NCI-H82 (cell line): ENCODE data around the gene RUNX2.

Experiments
- DNase-seq: peaks from one replicate; lab custom pipeline; 2025; lab: John Stamatoyannopoulos, UW

The RUNX2 gene

GRCh38 chr6:45619211-45619760 lies 291.2 kb downstream of the RUNX2 start:
- DNase-seq, result no peak

- DNase-seq, result no peak
Observed at GRCh38 chr6:45619994-45620471, 291.9 kb downstream of the RUNX2 start.

- no peak for DNase-seq
Observed at GRCh38 chr6:45624228-45624627, 296.1 kb downstream of the RUNX2 start.

GRCh38 chr6:45625191-45625664 lies 297.1 kb downstream of the RUNX2 start:
- DNase-seq, result no peak

GRCh38 chr6:45626087-45626891 lies 298.2 kb downstream of the RUNX2 start:
- DNase-seq, result peak; percentile 53

- DNase-seq, result no peak
Observed at GRCh38 chr6:45630314-45630713, 302.2 kb downstream of the RUNX2 start.

GRCh38 chr6:45630801-45631200 lies 302.7 kb downstream of the RUNX2 start:
- no peak for DNase-seq

- DNase-seq, result no peak
Observed at GRCh38 chr6:45631396-45631795, 303.3 kb downstream of the RUNX2 start.

GRCh38 chr6:45633272-45633908 lies 305.3 kb downstream of the RUNX2 start:
- DNase-seq, result no peak

GRCh38 chr6:45634231-45634630 lies 306.1 kb downstream of the RUNX2 start:
- no peak for DNase-seq

- no peak for DNase-seq
Observed at GRCh38 chr6:45635284-45635867, 307.2 kb downstream of the RUNX2 start.

- DNase-seq, result no peak
Observed at GRCh38 chr6:45637056-45637455, 308.9 kb downstream of the RUNX2 start.

GRCh38 chr6:45637611-45638257 lies 309.6 kb downstream of the RUNX2 start:
- DNase-seq, result no peak

GRCh38 chr6:45640081-45640491 lies 312.0 kb downstream of the RUNX2 start:
- DNase-seq, result no peak

- DNase-seq, result no peak
Observed at GRCh38 chr6:45640811-45641210, 312.7 kb downstream of the RUNX2 start.

GRCh38 chr6:45642331-45643125 lies 314.4 kb downstream of the RUNX2 start:
- no peak for DNase-seq

GRCh38 chr6:45643126-45643525 lies 315.0 kb downstream of the RUNX2 start:
- no peak for DNase-seq

GRCh38 chr6:45644720-45645119 lies 316.6 kb downstream of the RUNX2 start:
- DNase-seq, result no peak

- no peak for DNase-seq
Observed at GRCh38 chr6:45645302-45645701, 317.2 kb downstream of the RUNX2 start.

- no peak for DNase-seq
Observed at GRCh38 chr6:45647341-45648261, 319.5 kb downstream of the RUNX2 start.
